A549 treated with AZD9567 at 1 μM for 4 hours (cell line): ENCODE results near the gene OR52I2. TPM values are rescaled to one million over a fixed set of nuclear protein-coding genes. Genes with fewer than 3 reads are reported as not detected.

Source experiments
- total RNA-seq: library from RNA; stranded (reverse); fragments of 200-300 nt; extraction: Qiagen RNA extraction; gene quantifications from 5 replicates; pipeline ENCODE4 v1.2.3, GENCODE V29; 2022; ENCODE audit not compliant: insufficient read depth

OR52I2 gene
- total RNA-seq = not detected in 5 replicates

GRCh38 chr11:4581443-4581842 lies at the start of gene OR52I2:
TSS of gene OR52I2 (plus strand) at chr11:4581743.

GRCh38 chr11:4544891-4545290 lies 36.7 kb upstream of the OR52I2 start, which contains the start of gene OR52M1:
TSS of gene OR52M1 (plus strand) at chr11:4545191. CDS start at chr11:4545191, 0 bp downstream.

GRCh38 chr11:4593739-4594138 lies 12.2 kb downstream of the OR52I2 start, which contains the start of gene OR52I1:
TSS of gene OR52I1 (plus strand) at chr11:4594039. CDS start at chr11:4594039, 0 bp downstream.

DNA sequence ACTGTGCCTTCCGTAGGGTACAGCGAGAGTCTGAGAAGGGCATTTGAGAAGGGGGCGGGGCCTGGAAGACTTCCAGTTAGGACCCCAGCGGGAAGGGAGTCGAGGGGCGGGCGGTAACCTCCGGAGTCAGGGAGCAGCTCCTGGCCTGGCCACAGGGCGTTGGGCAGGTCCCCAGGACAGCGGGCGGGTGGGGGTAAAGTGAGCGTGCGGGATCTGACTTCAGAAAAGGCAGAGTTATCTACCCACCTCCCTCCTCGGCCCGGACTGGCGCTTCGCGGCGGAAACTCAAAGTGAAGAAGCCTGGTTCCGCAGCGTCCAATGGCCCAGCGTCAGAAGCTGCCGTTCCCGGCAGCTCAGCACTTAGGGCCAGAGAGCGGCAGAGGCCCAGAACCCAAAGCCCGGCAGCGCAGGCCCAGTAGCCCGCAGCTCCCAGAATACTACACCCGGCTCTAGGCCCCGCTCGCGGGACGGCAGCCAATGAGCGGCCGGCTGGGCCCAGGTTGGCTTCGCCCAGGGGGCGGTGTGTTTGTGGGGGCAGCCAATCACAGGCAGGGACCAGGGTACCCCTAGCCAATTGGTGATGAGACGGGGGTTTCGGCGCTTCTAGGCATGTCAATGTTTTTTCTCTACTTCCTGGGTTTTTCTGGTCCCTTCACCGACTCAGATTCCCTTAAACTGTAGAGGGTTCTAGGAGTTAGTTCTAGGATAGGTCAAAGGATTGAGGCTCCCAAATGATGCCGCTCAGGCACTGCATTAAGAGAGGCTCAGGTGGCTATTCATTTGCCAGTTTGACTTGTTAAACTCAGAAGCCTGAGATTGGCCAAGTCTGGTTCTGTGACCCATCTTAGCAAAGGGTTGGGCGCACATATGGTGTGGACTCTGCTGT lies 26.5 kb downstream of the OR52I2 start, which contains the start of gene TRIM68:
Gene TRIM68, minus strand, starts transcription at position 451 of the 886 bp plus-strand sequence. CDS start 2,727 bp downstream, outside the sequence.

DNA sequence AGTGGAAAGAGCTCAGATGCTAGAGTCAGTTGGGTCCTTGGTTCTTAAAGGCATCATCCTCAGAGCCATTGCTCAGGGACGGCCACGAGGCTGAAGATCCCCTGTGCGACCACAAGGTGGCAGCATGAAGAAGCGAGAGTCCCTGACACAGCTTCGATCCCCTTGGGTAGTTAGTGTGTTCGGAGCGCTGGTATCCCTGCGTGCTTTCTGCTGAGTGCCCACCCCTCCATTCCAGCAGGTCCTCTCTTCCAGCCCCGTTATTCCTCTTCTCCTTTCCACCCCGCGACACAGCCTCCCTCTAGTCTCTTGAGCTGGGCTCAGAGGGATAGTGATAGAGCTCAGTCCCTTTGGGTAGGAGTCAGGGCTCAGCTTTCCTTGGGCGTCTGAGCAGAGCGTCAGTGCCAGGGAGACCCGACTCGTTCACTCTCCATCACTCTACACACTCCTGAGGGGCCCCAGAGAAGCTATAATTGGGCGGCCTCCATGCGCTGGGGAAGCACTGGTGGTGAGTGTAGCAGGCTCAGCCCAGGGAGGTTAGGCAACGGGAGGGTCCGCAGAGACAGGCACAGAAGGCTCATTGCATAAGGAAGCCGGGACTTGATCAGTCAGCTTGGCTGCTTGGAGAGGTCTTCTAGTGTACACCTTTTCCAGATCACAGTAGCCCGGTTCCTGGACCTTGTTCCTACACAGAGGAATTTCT lies 55.6 kb downstream of the OR52I2 start, which contains the start of gene OR51D1:
Gene OR51D1, plus strand, starts transcription at position 516 of the 700 bp plus-strand sequence. CDS start 2,314 bp downstream, outside the sequence.

Other genes with a start within 250 kb of the OR52I2 start
- gene OR52B4, start 213.4 kb upstream of the OR52I2 start, total RNA-seq = not detected in 5 replicates
- 19.6 to 24.6 TPM (median 22.0 TPM) in 5 replicates for gene TRIM21, start 188.0 kb upstream of the OR52I2 start, total RNA-seq
- not detected in 5 replicates for gene OR52K2, start 132.4 kb upstream of the OR52I2 start, total RNA-seq
- not detected in 5 replicates for gene OR52K1, start 99.1 kb upstream of the OR52I2 start, total RNA-seq
- gene OR52M1, start 36.6 kb upstream of the OR52I2 start, total RNA-seq = not detected in 5 replicates
- not detected in 5 replicates for gene OR52I1, start 12.3 kb downstream of the OR52I2 start, total RNA-seq
- gene TRIM68, start 26.5 kb downstream of the OR52I2 start, total RNA-seq = 8.5 to 10.6 TPM (median 9.7 TPM) in 5 replicates
- gene OR51D1, start 55.7 kb downstream of the OR52I2 start, total RNA-seq = not detected in 5 replicates
- not detected in 5 replicates for gene OR51E1, start 62.2 kb downstream of the OR52I2 start, total RNA-seq
- not detected in 5 replicates for gene OR51E2, start 116.1 kb downstream of the OR52I2 start, total RNA-seq
- not detected in 5 replicates for gene MMP26, start 123.0 kb downstream of the OR52I2 start, total RNA-seq
- not detected in 5 replicates for gene OR51F1, start 188.2 kb downstream of the OR52I2 start, total RNA-seq
- gene OR52R1, start 222.6 kb downstream of the OR52I2 start, total RNA-seq = not detected in 5 replicates
- gene OR51F2, start 239.6 kb downstream of the OR52I2 start, total RNA-seq = not detected in 5 replicates